Thoracic aorta (tissue), 2 donors: Measurements from ENCODE around the gene HSH2D. TPM values are rescaled to one million over a fixed set of nuclear protein-coding genes. Genes with fewer than 3 reads are reported as not detected.
"Not testable (repeated sequence)": the region's sequence is repeated elsewhere in the genome, so short reads cannot be mapped to it uniquely, and the experiment has no call there.

Experiments used
- ATAC-seq: fragments of 150-250 bp; one replicate; pipeline ENCODE4 v1.8.0; 2017; ENCODE audit warnings: low read depth; ENCODE audit not compliant: insufficient number of reproducible peaks, low FRiP score
- DNase-seq: peaks from one replicate; pipeline ENCODE4 v3.0.0-alpha.2; 2020; ENCODE audit warnings: low spot score
- H3K27ac ChIP-seq, 2 donors: fragments of 200-600 bp; sonication (generic); 1 replicate in 1 of 2; 2 replicates in 1 of 2; pipeline ENCODE4 v1.5.1; 2016; ENCODE audit warnings: mild to moderate bottlenecking in 2 of 2, moderate library complexity in 2 of 2
- H3K27me3 ChIP-seq: fragments of 200-600 bp; sonication (generic); replicated peaks from 2 replicates; pipeline ENCODE4 v1.6.0; 2016; ENCODE audit warnings: mild to moderate bottlenecking; ENCODE audit not compliant: insufficient read depth
- H3K36me3 ChIP-seq: fragments of 200-600 bp; sonication (generic); one replicate; pipeline ENCODE4 v1.5.1; 2016
- H3K4me1 ChIP-seq, 2 donors: fragments of 200-600 bp; sonication (generic); 1 replicate in 1 of 2; 2 replicates in 1 of 2; pipeline versions ENCODE4 v1.5.1 to v1.6.0; 2016; ENCODE audit warnings: low read depth in 2 of 2, mild to moderate bottlenecking in 1 of 2; ENCODE audit not compliant: control insufficient read depth in 1 of 2
- H3K4me3 ChIP-seq: fragments of 200-600 bp; sonication (generic); 2 replicates; pipeline ENCODE4 v1.5.1; 2016; ENCODE audit warnings: mild to moderate bottlenecking
- H3K9me3 ChIP-seq: fragments of 200-600 bp; sonication (generic); 2 replicates; pipeline ENCODE4 v1.5.1; 2016
- CTCF ChIP-seq: fragments of 200-600 bp; sonication (generic); IDR thresholded peaks from one replicate; pipeline ENCODE4 v1.5.1; 2019; ENCODE audit warnings: antibody characterized with exemption
- total RNA-seq, 2 donors: library from RNA; depleted of rRNA; stranded (reverse); fragments of >200 nt; gene quantifications; one replicate each; pipeline versions ENCODE4 v1.1.0 to v1.2.3, GENCODE V29; 2016

HSH2D gene
- total RNA-seq, 2 donors from 2014 or later: 2.2 TPM; not detected in 1

- DNase-seq (no peak), ATAC-seq (no peak)
- H3K36me3 ChIP-seq: no peaks in the 10 kb centered on the region
- no peaks in the 10 kb centered on the region for H3K9me3 ChIP-seq
- no peak for TF ChIP-seq CTCF
- H3K4me1 ChIP-seq: no peaks in the 10 kb centered on the region
- H3K27ac ChIP-seq: no peak overlapping the region
- no peak overlapping the region for H3K4me3 ChIP-seq
- no peaks in the 10 kb centered on the region for H3K27me3 ChIP-seq
Observed at GRCh38 chr19:16170134-16170533, 26.6 kb downstream of the HSH2D start.

GRCh38 chr19:16175954-16176353 lies 32.5 kb downstream of the HSH2D start:
- no peak for ATAC-seq
- Histone ChIP-seq H3K9me3 (no peaks in the 10 kb centered on the region), H3K36me3 (no peaks in the 10 kb centered on the region), H3K27me3 (no peaks in the 10 kb centered on the region), H3K27ac (no peak overlapping the region), H3K4me3 (no peak overlapping the region), H3K4me1 (no peaks in the 10 kb centered on the region)
- no peak for DNase-seq
- no peak for TF ChIP-seq CTCF

GRCh38 chr19:16178866-16179265 lies 35.4 kb downstream of the HSH2D start:
- H3K4me3 ChIP-seq, H3K27me3 ChIP-seq, H3K27ac ChIP-seq, H3K36me3 ChIP-seq, DNase-seq, ATAC-seq, H3K4me1 ChIP-seq, H3K9me3 ChIP-seq: not testable (repeated sequence)

GRCh38 chr19:16180611-16181010 lies 37.1 kb downstream of the HSH2D start:
- H3K36me3 ChIP-seq: no peaks in the 10 kb centered on the region
- no peaks in the 10 kb centered on the region for H3K9me3 ChIP-seq
- ATAC-seq (no peak), DNase-seq (no peak)
- H3K4me1 ChIP-seq: no peaks in the 10 kb centered on the region
- H3K27me3 ChIP-seq: no peaks in the 10 kb centered on the region
- H3K27ac ChIP-seq: no peak overlapping the region
- no peak overlapping the region for H3K4me3 ChIP-seq
- TF ChIP-seq CTCF: no peak

GRCh38 chr19:16184665-16185122 lies 41.2 kb downstream of the HSH2D start:
- no peak for TF ChIP-seq CTCF
- H3K4me1 ChIP-seq: peaks cover 12 to 31% of the 10 kb centered on the region in 2 donors
- ATAC-seq: no peak
- no peaks in the 10 kb centered on the region for H3K27me3 ChIP-seq
- H3K27ac ChIP-seq: peak overlapping the region in 1 of 2 donors; percentile 68
- peaks cover 8% of the 10 kb centered on the region for H3K36me3 ChIP-seq
- no peak for DNase-seq
- H3K4me3 ChIP-seq: peak overlapping the region; percentile 100
- no peaks in the 10 kb centered on the region for H3K9me3 ChIP-seq

GRCh38 chr19:16185123-16185767 lies 41.8 kb downstream of the HSH2D start, which contains the start of gene FAM32A:
TSS of gene FAM32A (plus strand) at chr19:16185410. CDS start at chr19:16185443, 33 bp downstream.
- TF ChIP-seq CTCF: no peak
- no peaks in the 10 kb centered on the region for H3K9me3 ChIP-seq
- DNase-seq (peak; percentile 97), ATAC-seq (peak; percentile 90)
- H3K4me3 ChIP-seq: peak within 1 kb of the TSS; percentile 100
- H3K4me1 ChIP-seq: peaks cover 12 to 31% of the 10 kb centered on the region in 2 donors
- peaks cover 11% of the 10 kb centered on the region for H3K36me3 ChIP-seq
- no peaks in the 10 kb centered on the region for H3K27me3 ChIP-seq
- peak within 1 kb of the TSS; percentile 68 to 83 for H3K27ac ChIP-seq
